Endothelial cell of umbilical vein (primary cell): ENCODE results near the gene SSTR3. TPM values are rescaled to one million over a fixed set of nuclear protein-coding genes. Genes with fewer than 3 reads are reported as not detected.

Experiments used
- BruUV-seq: library from RNA; stranded (reverse); fragments of 400-500 nt; replicated peaks from 2 replicates; lab custom pipeline; 2021; lab: Mats Ljungman, UMichigan
- CTCF ChIA-PET: fragments of 300-600, 350-600 bp; sonication (Branson Sonifier 250); formaldehyde crosslinking; loops from one replicate; lab custom pipeline; 2021; ENCODE audit warnings: antibody characterized with exemption, inconsistent platforms; lab: Charles Lee
- POLR2A ChIA-PET: fragments of 300-600, 350-600 bp; sonication (Branson Sonifier 250); formaldehyde crosslinking; loops from one replicate; lab custom pipeline; 2021; ENCODE audit warnings: antibody characterized with exemption, inconsistent platforms; lab: Charles Lee
- DNase-seq: peaks from one replicate; pipeline ENCODE4 v3.0.0-alpha.2; 2011; ENCODE audit warnings: low read depth, low spot score
- FAIRE-seq: peaks from 2 replicates; lab custom pipeline; 2011; peaks lifted over from hg19 to GRCh38; lab: Jason Lieb, UNC
- H2AFZ ChIP-seq: 2 replicates; pipeline ENCODE4 v1.6.0; 2012; ENCODE audit warnings: low read depth, low read length, control low read depth, inconsistent platforms
- H3K27ac ChIP-seq: 2 replicates; pipeline ENCODE4 v1.5.1; 2011; ENCODE audit warnings: low read depth, mild to moderate bottlenecking, control low read depth, low read length, moderate library complexity; ENCODE audit not compliant: insufficient read depth
- H3K27me3 ChIP-seq, 2 experiments: 2 replicates each; pipeline versions ENCODE4 v1.6.0 to v1.6.1; 2011; ENCODE audit warnings: low read length in 2 of 2, mixed read lengths in 1 of 2; ENCODE audit not compliant: control insufficient read depth in 2 of 2, insufficient read depth in 2 of 2
- H3K36me3 ChIP-seq, 2 experiments: 2 replicates in 1 of 2; 3 replicates in 1 of 2; pipeline ENCODE4 v1.5.1; 2011; ENCODE audit warnings: low read length in 2 of 2, mild to moderate bottlenecking in 1 of 2, moderate library complexity in 1 of 2; ENCODE audit not compliant: control insufficient read depth in 2 of 2, insufficient read depth in 2 of 2; ENCODE audit errors: extremely low read depth in 1 of 2
- H3K4me1 ChIP-seq: 3 replicates; pipeline ENCODE4 v1.5.1; 2011; ENCODE audit warnings: mild to moderate bottlenecking, low read length; ENCODE audit not compliant: control insufficient read depth, insufficient read depth; ENCODE audit errors: extremely low read depth
- H3K4me2 ChIP-seq: 2 replicates; pipeline ENCODE4 v1.6.1; 2011; ENCODE audit warnings: low read length, control low read depth, mixed read lengths; ENCODE audit not compliant: insufficient read depth
- H3K4me3 ChIP-seq, 3 experiments: fragments of 200-600 bp in 1 of 3; sonication (generic), shearing (Covaris generic) in 1 of 3; replicated peaks in 1 of 3; 2 replicates each; pipeline ENCODE4 v1.5.1; 2011 to 2016; ENCODE audit warnings: control low read depth in 3 of 3, low read length in 3 of 3, mild to moderate bottlenecking in 2 of 3, inconsistent platforms in 1 of 3, low read depth in 1 of 3, moderate library complexity in 1 of 3; ENCODE audit not compliant: insufficient read depth in 1 of 3
- H3K79me2 ChIP-seq: 2 replicates; pipeline ENCODE4 v1.6.0; 2012; ENCODE audit warnings: low read length, inconsistent platforms; ENCODE audit not compliant: control insufficient read depth, insufficient read depth
- H3K9ac ChIP-seq: replicated peaks from 2 replicates; pipeline ENCODE3; 2011; ENCODE audit warnings: low read length, control low read depth; ENCODE audit not compliant: insufficient read depth; ENCODE audit errors: extremely low read depth
- H3K9me1 ChIP-seq: replicated peaks from 3 replicates; pipeline ENCODE4 v1.6.0; 2011; ENCODE audit warnings: mild to moderate bottlenecking, low read length; ENCODE audit not compliant: control insufficient read depth, insufficient read depth; ENCODE audit errors: extremely low read depth
- H3K9me3 ChIP-seq: replicated peaks from 2 replicates; pipeline ENCODE4 v1.5.1; 2012; ENCODE audit warnings: low read length, inconsistent platforms; ENCODE audit not compliant: control insufficient read depth, insufficient read depth
- H4K20me1 ChIP-seq: replicated peaks from 2 replicates; pipeline ENCODE3; 2011; ENCODE audit warnings: mild to moderate bottlenecking, low read length; ENCODE audit not compliant: control insufficient read depth, insufficient read depth; ENCODE audit errors: extremely low read depth
- EZH2 ChIP-seq: IDR thresholded peaks from 2 replicates; pipeline ENCODE4 v1.6.1; 2012; ENCODE audit warnings: borderline replicate concordance, low read depth, mild to moderate bottlenecking, moderate library complexity, low read length, inconsistent platforms; ENCODE audit not compliant: severe bottlenecking
- FOS ChIP-seq: IDR thresholded peaks from 2 replicates; pipeline ENCODE4 v1.6.1; 2011; ENCODE audit warnings: mild to moderate bottlenecking, low read length, moderate library complexity, borderline replicate concordance; ENCODE audit not compliant: insufficient read depth
- GATA2 ChIP-seq: IDR thresholded peaks from 2 replicates; pipeline ENCODE4 v1.7.0; 2011; ENCODE audit warnings: low read depth, mild to moderate bottlenecking, moderate library complexity, mixed read lengths, low read length; ENCODE audit not compliant: insufficient read length, insufficient read depth
- JUN ChIP-seq: IDR thresholded peaks from 2 replicates; pipeline ENCODE4 v1.6.1; 2011; ENCODE audit warnings: borderline replicate concordance, low read depth; ENCODE audit not compliant: insufficient read length, insufficient read depth
- MAX ChIP-seq: IDR thresholded peaks from 2 replicates; pipeline ENCODE4 v1.6.1; 2011; ENCODE audit not compliant: insufficient read depth, insufficient read length
- POLR2AphosphoS5 ChIP-seq: IDR thresholded peaks from 2 replicates; pipeline ENCODE4 v1.6.1; 2012; ENCODE audit warnings: low read depth, mild to moderate bottlenecking, control low read depth, low read length, moderate library complexity; ENCODE audit not compliant: insufficient read depth
- dilution Hi-C: fragments of 300-500 bp; cut with MboI; formaldehyde crosslinking; loops from one replicate; pipeline ENCODE4 v1.15.0; 2019; ENCODE audit warnings: low sequenced_read_pairs; ENCODE audit not compliant: extremely low pct_ligation_motif_present
- intact Hi-C: fragments of 100-400 bp; cut with micrococcal nuclease; formaldehyde crosslinking; loops from one replicate; pipeline ENCODE4 v1.10.0; 2022
- polyA plus RNA-seq, 4 experiments: library from polyadenylated mRNA; depleted of rRNA in 3 of 4; stranded (reverse) in 3 of 4; unstranded in 1 of 4; fragments of >200 nt; gene quantifications; 2 replicates each; pipeline versions ENCODE4 v1.2.1 to v1.2.3, GENCODE V29; 2011 to 2012; ENCODE audit warnings: missing spikeins in 1 of 4
- total RNA-seq: library from RNA; stranded (reverse); gene quantifications from 2 replicates; pipeline ENCODE4 v1.2.3, GENCODE V29; 2021

The SSTR3 gene
- total and polyA plus RNA-seq, 2 donors (not counting 3 experiments of a cell fraction or from before 2014, with no cell fraction given), result not detected

DNA sequence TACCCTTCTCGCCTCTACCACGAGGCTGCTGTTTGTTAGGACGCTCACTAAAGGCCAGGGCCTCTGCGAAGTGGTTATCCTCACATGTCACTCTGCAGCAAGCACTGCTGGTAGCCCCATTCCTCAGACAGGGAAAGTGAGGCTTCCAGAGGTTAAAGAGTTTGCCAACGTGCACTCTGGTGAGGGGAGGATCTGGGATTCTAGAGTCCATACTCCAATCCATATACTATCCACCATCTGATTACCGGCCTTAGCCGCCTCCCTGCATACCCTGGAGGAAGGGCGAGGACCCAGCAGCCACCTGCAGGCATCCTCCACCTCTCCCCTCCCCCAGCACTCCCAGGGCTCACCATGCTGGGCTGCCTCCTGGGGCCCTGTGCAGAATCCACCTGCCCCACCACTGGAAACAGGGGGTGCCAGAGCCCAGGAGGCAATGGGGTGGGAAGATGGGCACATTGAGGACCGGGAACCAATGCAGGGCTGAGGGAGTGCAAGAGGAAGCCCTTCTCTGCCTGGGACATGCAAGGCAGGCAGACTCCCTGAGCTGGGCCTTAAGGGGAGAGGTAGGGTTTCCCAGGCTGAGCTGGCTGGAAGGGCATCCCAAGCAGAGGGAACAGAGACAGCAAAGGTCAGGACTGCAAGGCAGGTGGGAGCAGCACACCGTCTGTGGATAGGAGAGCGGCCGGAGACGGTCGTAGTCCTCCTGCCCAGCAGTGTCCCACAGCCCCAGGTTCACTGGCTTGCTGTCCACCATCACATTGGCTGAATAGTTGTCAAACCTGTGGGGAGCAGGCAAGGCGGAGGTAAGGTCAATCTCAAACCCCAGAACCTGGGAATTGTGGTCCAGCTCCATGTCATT lies 20.1 kb upstream of the SSTR3 start:
- POLR2A ChIA-PET, result no interaction called here
- dilution Hi-C loops (no loop called here), intact Hi-C loops (no loop called here)
- Histone ChIP-seq H3K27ac (no peak overlapping the region), H3K79me2 (peaks cover 4% of the 10 kb centered on the region), H3K27me3 (no peaks in the 10 kb centered on the region), H3K9me3 (no peaks in the 10 kb centered on the region), H2AFZ (no peak overlapping the region), H3K9me1 (no peaks in the 10 kb centered on the region), H3K36me3 (no peaks in the 10 kb centered on the region), H4K20me1 (no peaks in the 10 kb centered on the region), H3K4me3 (no peak overlapping the region), H3K4me1 (peaks cover 29% of the 10 kb centered on the region), H3K9ac (no peak overlapping the region), H3K4me2 (no peak overlapping the region)
- CTCF ChIA-PET, result interaction anchor here (4.7 kb wide), 1 partner anchor 28 kb away, joined by 45 read pairs; no protein-coding TSS in a partner anchor
- DNase-seq (no peak), FAIRE-seq (no peak)
- TF ChIP-seq JUN (no peak), POLR2AphosphoS5 (no peak), MAX (no peak), FOS (no peak), EZH2 (no peak), GATA2 (no peak)
- no TSS peak for BruUV-seq
